ENCODE measurements around the gene ZC3H4.
A peak's percentile ranks its signal among the peaks of the same experiment; 100 is the strongest.
"Not testable (repeated sequence)": the region's sequence is repeated elsewhere in the genome, so short reads cannot be mapped to it uniquely, and the experiment has no call there.

The ZC3H4 gene
- 93.5 to 102 reads per million in 2 experiments for total RNA-seq

DNA sequence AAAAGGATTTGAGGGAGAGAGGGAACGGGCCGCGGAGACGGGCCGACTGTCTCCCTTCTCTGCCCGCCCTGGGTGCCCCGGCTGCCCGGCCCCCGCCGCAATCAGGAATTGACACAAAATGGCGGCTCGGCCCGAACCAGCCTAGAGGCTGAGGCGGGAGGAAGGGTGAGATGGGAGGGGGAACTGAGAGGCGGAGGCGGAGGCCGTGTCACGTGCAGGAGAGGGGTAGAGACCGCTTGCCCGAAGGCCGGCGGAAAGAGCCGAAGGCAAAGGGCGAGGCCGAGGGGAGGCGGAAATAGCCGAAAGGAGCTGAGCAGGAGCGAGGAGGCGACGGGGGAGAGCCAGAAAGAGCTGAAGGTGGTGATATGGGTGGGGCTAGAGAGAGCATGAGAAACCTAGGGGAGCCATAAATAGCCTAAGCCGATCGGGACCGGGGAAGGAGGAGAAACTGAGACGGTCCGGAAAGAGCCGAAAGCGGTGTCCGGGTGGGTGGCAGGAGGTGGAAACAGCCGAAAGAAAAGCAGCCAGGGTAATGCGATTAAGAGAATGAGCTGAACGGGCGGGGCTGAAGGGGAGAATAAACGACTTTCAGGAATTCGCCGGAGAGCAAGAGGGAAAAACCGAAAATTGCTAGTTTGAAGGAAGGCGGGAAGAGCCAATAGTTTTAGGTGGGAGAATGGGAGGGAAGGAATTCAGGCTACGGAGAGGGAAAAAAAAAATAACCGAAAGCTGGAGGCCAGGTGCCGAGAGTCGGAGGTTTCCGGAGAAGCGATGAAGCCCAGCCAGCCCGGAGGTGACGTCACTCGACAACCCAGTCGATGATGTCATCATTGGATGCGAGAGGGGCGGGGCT lies at the start of gene ZC3H4:
TSS of gene ZC3H4 (minus strand) at position 780 of the 853 bp plus-strand sequence. CDS start 1,192 bp downstream, outside the sequence.
- peak; percentile 99 for DNase-seq (ENCODE audit: low read depth)

DNA sequence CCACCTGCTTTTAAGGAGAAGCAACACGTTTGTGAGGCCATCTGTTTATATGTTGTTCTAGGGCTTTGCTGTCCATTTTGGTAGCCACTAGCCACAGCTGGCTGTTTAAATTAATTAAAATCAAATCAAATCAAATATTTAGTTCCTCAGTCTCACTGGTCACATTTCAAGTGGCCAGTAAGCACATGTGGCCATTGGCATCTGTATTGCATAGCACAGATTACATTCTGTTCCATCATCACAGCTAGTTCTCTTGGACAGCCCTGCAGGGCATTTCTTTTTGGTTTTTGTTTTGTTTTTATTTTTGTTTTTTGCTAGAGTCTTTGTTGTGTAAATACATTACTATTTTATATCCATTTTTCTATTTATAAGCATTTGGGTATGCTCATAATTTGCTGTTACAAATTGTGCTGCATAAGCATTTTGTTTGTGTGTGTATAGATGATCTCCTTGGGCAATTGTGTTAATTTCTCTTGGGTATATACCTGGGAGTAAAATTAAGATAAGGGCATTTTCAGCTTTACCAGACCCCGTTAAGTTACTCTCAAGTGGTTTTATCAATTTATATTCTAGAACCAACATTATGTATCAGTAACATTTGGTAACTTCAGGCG lies 48.4 kb upstream of the ZC3H4 start:
- DNase-seq (ENCODE audit: low read depth), result no peak

DNA sequence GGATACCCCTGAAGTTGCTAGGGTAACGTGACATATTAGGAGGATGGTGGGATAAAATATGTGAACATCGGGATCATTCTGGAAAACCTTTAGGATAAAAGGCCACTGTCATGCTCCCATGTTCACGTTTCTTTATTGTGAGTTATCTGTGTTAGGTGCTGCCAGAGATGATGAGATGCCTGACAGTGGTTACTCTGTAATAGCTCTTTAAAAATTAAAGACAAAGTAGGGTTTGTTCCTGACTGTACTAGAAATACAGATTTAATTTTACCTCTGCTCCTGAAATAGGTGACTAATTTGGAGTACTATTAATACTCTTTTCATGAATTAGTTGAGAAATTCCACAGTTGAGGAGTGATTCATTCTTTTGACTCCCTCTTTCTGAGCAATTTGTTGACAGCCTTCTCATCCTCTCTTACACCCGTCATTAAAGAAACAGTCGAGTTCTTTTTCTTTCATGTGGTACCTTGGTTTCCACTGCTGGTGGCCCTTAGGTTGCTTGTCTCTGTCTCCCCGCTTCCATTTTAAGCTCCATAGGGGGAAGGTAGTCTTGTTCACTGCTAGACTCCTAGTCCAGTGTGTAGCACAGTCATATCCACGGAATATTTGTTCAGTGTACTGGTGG lies 45.4 kb upstream of the ZC3H4 start:
- DNase-seq (ENCODE audit: low read depth), result peak; percentile 42

DNA sequence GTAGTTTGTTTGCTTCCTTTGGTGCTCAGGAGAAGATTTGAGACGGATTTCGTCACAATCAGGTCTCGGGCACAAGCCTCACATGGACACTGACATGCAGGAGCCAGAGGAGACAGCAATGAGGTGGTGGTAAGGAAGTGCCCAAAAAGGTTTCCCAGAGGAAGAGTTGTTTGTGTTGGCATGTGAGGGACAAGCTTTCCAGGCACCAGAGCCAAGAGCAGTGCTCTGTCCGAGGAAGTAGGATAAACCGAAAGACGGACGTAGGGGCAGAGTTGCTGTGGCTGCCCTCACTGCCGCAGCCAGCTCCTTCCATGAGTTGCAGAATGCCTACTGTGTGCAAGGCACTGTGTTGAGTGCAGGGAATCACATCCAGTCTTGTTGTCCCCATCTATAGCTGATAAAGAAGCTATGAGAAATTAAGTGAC lies 44.8 kb upstream of the ZC3H4 start:
- DNase-seq (ENCODE audit: low read depth), result no peak

DNA sequence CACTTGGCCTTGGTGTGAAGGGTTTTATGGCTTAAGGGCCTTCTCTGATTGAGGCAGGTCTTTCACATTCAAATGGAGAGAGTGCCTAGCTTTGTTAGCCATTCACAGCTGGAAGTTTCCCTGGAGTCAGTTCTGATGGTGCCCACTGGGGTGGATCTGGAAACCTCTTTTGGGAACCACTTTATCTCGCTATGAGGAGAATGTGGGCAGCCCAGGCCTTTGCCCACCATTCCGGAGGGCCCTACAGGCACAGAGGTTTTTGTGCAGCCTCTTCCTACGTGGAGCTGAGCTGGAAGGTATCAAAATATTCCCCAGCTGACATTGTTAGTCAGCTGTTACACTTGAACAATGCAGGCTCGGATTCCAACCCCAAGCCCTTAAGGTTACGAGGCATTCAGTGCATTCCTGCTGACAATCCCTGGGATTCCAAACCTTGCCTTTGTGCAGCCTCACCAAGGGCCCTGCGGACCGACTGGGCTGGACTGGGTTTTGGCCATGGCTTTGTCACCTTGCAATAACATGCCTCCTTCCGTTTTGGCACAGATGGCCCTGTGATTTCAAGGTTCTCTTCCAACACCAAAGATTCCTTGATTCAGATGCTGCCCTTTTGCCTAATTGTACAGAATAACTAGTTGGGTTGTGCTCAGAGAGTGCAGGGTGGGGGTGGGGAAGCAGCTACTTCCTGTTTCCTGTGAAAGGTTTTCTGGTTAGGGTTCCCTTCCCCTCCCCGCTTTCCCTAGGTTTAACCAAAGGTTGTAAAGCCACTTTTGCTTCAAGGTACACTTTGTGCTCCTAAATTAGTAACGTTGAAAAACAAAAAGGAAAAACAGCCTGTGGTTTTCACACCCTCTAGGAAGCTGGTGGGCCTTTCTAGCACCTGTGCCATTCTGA lies 44.1 kb upstream of the ZC3H4 start:
- DNase-seq (ENCODE audit: low read depth), result peak; percentile 17

DNA sequence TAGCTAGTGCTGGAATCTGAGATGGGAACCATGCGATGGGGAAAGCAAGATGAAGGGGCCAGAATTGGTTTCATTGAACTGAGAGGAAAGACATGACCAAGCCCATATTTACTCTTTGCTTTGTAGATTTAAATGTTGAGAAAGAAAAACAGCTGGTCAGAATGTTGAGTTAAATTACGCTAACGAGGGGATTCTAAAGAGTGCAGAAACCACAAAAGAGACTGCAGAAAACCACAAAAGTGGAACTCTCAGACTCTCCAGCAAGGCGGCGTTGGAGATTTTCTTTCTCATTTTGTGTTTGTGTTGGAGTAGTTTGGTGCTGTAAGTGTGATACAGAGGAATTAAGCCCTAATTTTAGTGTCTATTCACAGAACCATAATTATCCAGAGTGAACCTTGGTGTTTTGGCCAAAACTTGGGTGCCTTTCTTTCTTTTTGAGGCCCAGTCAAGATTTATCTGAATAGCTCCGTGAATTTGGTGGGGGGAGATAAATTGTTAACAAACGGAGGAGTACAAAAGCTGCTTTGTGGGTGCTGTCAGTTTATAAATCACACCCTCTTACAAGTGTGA lies 43.4 kb upstream of the ZC3H4 start:
- DNase-seq (ENCODE audit: low read depth), result no peak

DNA sequence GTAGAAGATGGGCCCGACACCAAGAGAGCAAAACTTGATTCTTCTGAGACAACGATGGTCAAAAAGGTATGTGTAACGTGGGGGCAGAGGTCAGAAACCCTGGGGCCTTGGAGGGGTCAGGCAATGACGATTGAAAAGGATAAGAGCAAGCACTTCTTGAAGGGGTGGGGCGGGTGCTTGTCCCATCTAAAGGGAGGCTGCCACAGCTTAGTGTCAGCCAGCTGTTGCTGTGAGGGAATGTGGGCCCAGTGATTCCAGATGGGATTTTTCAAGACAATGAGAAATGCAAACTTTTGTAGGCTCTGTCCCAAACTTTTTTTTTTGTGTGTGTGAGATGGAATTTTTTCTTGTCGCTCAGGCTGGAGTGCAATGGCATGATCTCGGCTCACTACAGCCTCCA lies 41.6 kb upstream of the ZC3H4 start:
- no peak for DNase-seq (ENCODE audit: low read depth)

DNA sequence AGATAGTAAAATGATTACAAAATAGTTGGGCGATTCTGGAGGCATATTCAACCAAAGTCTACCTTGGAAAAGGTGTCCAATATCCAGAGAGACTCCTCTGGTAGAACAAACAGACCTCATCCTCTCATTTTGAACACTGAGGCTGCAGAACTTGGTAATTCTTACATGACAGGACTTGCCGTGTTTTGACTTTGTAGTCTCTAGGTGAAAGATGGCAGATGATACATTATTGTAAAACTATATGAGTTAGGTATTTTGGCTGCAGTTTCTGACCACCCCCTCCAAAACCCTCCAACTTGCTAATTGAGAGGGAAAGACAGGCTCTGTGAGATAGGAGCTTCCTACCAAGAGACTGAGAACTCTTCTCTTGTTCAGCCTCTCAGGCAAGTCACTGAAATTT lies 39.7 kb upstream of the ZC3H4 start:
- no peak for DNase-seq (ENCODE audit: low read depth)

DNA sequence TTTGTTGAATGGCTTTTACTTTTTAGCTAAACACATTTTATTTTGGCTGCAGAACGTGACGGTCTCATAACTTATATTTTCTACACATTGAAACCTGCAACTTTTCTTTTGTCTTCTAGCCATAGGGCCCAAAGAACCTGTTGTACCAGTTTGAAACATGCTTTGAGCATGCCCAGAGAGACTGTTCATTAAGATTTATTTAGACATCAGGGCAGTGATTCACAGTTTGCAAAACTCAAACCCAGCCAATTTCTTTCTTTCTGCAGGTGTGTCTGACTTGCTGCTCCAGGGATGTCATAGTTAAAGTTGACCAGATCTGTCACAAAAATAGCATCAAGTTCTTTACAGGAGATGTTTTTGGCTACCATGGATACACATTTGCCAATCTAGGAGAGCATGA lies 39.1 kb upstream of the ZC3H4 start:
- no peak for DNase-seq (ENCODE audit: low read depth)

DNA sequence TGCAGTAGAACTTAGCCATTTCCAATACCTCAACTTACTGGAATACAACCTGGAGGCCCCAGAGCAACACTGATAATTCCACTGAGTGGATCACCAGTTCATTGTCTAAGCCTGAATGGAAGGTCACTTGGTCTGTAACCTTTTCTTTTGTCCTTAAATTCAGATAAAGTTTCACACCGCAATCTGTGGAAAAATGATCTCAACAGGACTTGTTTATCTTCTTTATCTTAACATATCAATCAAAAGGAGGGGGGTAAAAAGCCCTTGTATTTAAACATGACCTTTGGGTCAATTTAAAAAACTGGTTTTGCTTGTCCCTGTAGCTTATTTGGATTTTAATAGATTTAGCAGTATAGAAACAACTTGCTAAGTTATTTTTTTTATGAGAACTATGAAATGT lies 38.6 kb upstream of the ZC3H4 start:
- no peak for DNase-seq (ENCODE audit: low read depth)

DNA sequence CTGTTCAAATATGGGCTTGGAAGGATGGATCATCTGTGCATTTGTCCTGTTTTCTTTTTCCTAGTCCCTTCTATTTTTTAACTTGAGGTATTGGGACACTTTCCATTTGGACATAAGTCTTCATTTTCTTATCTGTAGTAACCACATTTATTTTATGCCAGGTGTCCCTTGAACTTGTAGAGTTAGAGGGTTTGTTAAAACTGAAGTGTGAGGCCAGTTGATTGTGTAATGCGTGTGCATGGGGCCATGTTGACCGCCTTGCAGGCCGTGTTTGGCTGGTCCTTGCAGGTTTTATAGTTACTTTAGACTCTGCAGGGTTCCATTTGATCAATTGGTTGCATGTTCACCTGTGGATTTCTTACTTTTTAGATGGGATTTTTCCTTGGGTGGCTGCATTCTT lies 38.1 kb upstream of the ZC3H4 start:
- no peak for DNase-seq (ENCODE audit: low read depth)

DNA sequence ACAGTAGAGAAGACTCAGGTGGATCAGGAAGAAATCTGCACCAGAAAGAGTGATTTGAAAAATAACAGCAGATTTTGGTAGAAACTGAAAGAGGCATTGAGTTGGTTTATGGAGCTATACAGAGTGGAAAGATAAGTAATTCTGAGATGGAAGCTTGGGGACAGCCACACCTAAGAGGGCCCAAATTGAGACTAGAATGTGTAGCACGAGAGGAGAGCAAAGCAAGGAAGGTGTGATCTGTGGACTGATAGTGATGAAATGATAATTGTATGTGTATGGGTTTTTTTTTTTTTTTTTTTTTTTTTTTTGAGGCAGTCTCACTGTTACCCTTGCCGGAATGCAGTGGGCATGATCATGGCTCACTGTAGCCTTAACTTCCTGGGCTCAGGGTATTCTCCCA lies 33.3 kb upstream of the ZC3H4 start:
- DNase-seq (ENCODE audit: low read depth), result no peak

DNA sequence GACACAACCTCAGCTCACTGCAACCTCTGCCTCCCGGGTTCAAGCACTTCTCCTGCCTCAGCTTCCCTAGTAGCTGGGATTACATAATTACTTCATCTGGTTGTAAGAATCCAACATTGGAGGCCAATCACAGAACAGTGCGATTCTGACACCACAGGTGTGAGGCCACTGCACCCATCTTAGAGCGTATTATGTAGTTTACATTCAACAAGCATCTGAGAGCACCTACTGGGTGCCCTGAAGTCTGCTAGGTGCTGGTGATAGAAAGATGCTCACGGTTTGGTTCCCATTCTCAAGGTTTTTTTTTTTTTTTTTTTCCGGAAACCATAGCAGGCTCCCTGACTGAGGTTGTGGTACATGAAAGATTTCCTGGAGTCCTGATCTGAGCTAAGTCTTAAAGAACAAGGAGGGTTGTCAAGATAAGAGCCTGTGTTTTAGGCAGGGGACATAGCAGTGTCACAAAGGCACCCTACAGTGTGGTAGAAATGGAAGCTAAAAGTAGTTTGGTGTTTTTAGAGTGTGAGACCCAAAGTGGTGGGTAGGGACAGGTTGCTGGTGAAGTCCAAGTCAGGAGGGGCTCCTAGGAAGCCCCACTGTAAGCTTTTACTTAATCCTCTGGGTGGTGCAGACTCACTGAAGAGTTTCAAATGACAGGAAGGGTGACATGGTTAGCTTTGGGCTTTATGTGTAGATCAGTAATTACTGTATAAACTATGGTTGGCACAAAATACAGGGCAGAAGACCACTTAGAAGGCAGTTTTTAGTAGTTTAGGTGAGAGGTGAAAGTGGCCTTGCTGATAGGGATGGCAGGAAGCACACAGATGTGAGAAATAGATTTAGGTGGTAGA lies 32.3 kb upstream of the ZC3H4 start:
- DNase-seq (ENCODE audit: low read depth), result no peak

DNA sequence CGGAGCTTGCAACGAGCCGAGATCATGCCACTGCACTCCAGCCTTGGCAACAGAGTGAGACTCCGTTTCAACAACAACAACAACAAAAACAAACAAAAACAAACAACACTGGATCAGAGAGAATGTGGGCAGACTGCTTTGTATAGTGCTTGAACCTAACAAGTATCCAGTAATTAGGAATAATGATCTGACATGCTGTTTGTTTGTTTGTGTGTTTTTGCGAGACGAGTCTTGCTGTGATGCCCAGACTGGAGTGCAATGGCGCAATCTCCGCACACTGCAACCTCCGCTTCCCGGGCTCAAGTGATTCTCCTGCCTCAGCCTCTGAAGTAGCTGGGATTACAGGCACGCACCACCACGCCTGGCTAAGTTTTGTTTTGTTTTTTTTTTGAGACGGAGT lies 31.1 kb upstream of the ZC3H4 start:
- no peak for DNase-seq (ENCODE audit: low read depth)

DNA sequence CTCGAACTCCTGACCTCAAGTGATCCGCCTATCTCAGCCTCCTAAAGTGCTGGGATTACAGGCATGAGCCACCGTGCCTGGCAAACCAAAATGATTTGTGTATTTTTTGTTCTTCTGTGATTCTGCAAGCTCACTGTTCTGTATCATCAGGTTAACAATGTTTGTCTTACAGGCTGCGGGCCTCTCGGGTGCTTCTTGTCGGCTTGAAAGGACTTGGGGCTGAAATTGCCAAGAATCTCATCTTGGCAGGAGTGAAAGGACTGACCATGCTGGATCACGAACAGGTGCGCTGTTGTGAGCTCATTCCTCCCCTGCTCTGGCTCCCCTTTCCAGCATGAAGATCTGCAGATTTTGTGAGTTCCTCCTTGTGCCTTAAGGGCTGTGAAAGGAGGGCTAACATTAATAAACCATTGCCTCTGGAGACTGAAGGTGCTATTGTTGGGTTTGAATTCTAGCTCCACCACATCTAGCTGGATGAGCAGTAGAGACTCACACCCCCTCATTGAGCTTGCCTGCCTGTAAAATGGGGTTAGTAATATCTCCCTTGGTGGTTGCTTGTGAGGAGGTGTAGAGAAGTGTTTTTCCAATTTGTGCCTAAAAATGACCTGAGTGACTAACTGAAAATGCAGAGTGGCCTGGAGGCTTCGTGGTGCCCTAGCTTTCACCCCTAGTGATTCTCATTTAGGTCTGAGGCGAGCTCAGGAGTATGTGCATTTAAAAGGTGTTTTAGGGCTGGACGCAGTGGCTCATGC lies 29.9 kb upstream of the ZC3H4 start:
- no peak for DNase-seq (ENCODE audit: low read depth)

DNA sequence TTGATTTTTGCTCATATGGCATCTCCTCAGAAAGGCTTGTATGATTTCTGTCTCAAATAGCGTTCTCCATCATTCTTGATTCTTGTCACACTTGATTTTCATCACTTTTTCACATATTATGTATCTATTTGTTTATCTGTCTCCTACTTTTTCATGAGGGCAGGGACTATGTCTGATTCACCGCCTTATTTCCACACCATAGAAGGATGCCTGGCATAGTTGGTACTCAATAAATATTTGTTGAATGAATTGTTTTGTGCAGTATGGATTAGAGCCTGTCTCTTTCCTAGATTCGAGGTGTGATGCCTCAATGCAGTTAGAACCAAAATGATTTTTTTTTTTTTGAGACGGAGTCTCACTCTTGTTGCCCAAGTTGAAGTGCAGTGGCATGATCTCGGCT lies 29.2 kb upstream of the ZC3H4 start:
- DNase-seq (ENCODE audit: low read depth), result no peak

DNA sequence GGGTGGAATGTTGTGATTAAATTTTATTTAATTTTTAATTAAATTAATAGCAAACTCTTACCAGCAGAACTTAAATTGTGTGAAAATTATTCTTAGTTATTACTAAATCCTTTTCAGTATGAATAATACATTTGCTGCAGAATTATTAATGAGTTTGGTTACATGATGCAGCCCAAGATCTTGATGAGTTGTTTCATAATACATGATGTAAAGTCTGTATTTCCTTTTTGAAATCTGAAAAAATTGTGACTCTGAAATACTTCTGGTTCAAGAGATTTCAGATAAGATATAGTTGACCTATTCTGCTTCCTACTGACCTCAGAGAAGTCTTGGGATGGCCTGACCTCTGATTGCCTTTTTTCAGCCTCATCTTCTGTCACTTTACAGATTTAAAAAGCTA lies 28.1 kb upstream of the ZC3H4 start:
- DNase-seq (ENCODE audit: low read depth), result no peak

DNA sequence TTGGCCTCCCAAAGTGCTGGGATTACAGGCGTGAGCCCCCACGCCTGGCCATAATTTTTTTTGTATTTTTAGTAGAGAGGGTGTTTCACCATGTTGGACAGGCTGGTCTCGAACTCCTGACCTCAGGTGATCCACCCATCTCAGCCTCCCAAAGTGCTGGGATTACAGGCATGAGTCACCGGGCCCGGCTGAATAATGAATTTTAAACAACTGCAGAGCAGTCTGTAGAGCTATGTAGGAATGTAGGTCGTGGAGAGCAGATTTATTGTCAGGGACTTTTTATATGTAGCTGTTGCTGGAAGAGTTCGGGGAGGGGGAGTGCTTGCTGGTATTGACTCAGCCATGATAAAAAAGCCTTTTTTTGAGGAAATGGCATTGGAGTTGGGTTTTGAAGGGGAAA lies 27.7 kb upstream of the ZC3H4 start:
- not testable (repeated sequence) for DNase-seq (ENCODE audit: low read depth)

DNA sequence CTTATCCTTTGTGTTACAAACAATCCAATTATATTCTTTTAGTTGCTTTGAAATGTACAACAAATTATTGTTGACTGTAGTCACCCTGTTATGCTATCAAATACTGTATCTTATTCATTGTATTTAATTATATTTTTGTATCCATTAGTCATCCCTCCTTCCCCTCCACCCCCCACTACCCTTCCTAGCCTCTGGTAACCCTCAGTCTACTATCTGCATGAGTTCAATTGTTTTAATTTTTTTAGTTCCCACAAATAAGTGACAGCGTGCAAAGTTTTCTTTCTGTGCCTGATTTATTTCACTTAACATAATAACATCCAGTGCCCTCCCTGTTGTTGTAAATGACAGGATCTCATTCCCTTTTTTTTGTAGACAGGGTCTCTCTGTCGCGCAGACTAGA lies 21.6 kb upstream of the ZC3H4 start:
- no peak for DNase-seq (ENCODE audit: low read depth)

DNA sequence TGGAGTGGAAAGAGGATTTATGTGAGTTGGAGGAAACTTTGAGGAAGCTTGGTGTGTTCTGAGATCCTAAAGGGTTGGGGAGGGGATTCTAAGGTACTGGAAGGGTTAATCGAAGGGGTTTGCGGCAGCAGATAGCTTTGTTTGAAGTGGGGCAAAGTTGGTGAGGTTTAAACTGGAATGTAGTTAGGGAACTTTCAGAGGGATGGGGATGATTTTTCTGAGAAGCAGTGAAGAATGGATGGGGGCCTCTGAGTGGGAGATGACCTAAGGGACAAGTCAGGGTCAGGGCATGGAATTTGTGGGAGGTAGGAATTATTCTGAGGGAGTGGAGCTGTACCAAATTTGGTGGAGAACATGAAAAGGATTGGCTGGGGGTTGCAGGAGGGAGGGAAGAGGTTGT lies 21.0 kb upstream of the ZC3H4 start:
- DNase-seq (ENCODE audit: low read depth), result no peak

Measured in T follicular helper cell (primary cell).